ENCODE results near the gene FAM200A. TPM values are rescaled to one million over a fixed set of nuclear protein-coding genes. Genes with fewer than 3 reads are reported as not detected.

Gene FAM200A
- 5.5 to 7.6 TPM (median 5.7 TPM) in 3 replicates for polyA plus RNA-seq
- 2.0 TPM for polyA plus RNA-seq (2011; ENCODE audit: low read depth)
- 4.8 and 7.8 TPM in 2 replicates for polyA plus RNA-seq (2011; cell fraction: cytosol; rRNA removed)
- 4.6 and 6.6 TPM in 2 replicates for polyA plus RNA-seq (2011; cell fraction: nucleus; rRNA removed)
- 3.4 and 4.1 TPM in 2 replicates for polyA plus RNA-seq (2012; ENCODE audit: low replicate concordance)
- 0.82 to 3.7 TPM (median 1.2 TPM) in 3 replicates for polyA minus RNA-seq
- polyA minus RNA-seq (2011; cell fraction: cytosol; rRNA and poly(A)+ RNA removed): 3.6 TPM
- polyA minus RNA-seq (2011; cell fraction: nucleus; rRNA and poly(A)+ RNA removed): 3.2 and 5.5 TPM in 2 replicates

GRCh38 chr7:99551767-99552463 is at the start of gene FAM200A:
FAM200A (minus strand) TSS chr7:99552114; CDS start chr7:99548407, 3,707 bp downstream.
- H3K4me3 ChIP-seq (ENCODE audit: control insufficient read depth in 2 of 3, extremely low read depth in 1 of 3, insufficient read depth in 2 of 3, low read depth in 1 of 3, low read length in 3 of 3): peak within 1 kb of the TSS; percentile 92 to 94 (median 94)
- H3K27me3 ChIP-seq (ENCODE audit: control insufficient read depth, extremely low read depth, insufficient read depth, low read length): no peaks in the 10 kb centered on the region
- no peaks in the 10 kb centered on the region for H4K20me1 ChIP-seq (ENCODE audit: control insufficient read depth, extremely low read depth, insufficient read depth, low read length)
- peaks cover 5% of the 10 kb centered on the region for H3K4me1 ChIP-seq (ENCODE audit: control insufficient read depth, extremely low read depth, insufficient read depth, low read length)
- H3K9me1 ChIP-seq (ENCODE audit: control insufficient read depth, extremely low read depth, insufficient read depth, low read length): no peaks in the 10 kb centered on the region
- dilution Hi-C loops (cut with MboI; ENCODE audit: extremely low pct_ligation_motif_present, low sequenced_read_pairs): no loop called here
- H3K79me2 ChIP-seq (ENCODE audit: control insufficient read depth, insufficient read depth, low read length): peaks cover 15% of the 10 kb centered on the region
- peak within 1 kb of the TSS; percentile 97 for H3K4me2 ChIP-seq (ENCODE audit: control insufficient read depth, extremely low read depth, insufficient read depth, low read depth, low read length)
- H3K9ac ChIP-seq (ENCODE audit: control insufficient read depth, extremely low read depth, insufficient read depth, low read length): peak within 1 kb of the TSS; percentile 95
- H3K36me3 ChIP-seq (ENCODE audit: control insufficient read depth in 2 of 2, extremely low read depth in 1 of 2, insufficient read depth in 2 of 2, low read length in 2 of 2): peaks cover 1 to 8% of the 10 kb centered on the region in 2 experiments
- no peaks in the 10 kb centered on the region for H3K9me3 ChIP-seq (ENCODE audit: control insufficient read depth, low read depth, low read length)
- H3K27ac ChIP-seq (ENCODE audit: control insufficient read depth, insufficient read depth, low read length): peak within 1 kb of the TSS; percentile 86
- no peak for DNase-seq (ENCODE audit: low read depth, low spot score)
- H2AFZ ChIP-seq (ENCODE audit: control insufficient read depth, low read length): peak within 1 kb of the TSS; percentile 98
- FAIRE-seq: peak; percentile 66
- TF ChIP-seq EZH2 (IDR thresholded peaks at IDR 0.05; ENCODE audit: low read length) (no peak), CTCF (optimal IDR thresholded peaks at IDR 0.05 in 1 of 3, IDR thresholded peaks at IDR 0.05 in 1 of 3, conservative IDR thresholded peaks at IDR 0.05 in 1 of 3; ENCODE audit: extremely low read depth in 1 of 3, insufficient read depth in 2 of 3, low read length in 3 of 3) (no peak)

GRCh38 chr7:99599836-99600235 is 47.9 kb upstream of the FAM200A start:
- H3K27ac ChIP-seq (ENCODE audit: control insufficient read depth, insufficient read depth, low read length): no peak overlapping the region
- H3K9me1 ChIP-seq (ENCODE audit: control insufficient read depth, extremely low read depth, insufficient read depth, low read length): no peaks in the 10 kb centered on the region
- H3K36me3 ChIP-seq (ENCODE audit: control insufficient read depth in 2 of 2, extremely low read depth in 1 of 2, insufficient read depth in 2 of 2, low read length in 2 of 2): no peaks in the 10 kb centered on the region
- H3K9ac ChIP-seq (ENCODE audit: control insufficient read depth, extremely low read depth, insufficient read depth, low read length): no peak overlapping the region
- H4K20me1 ChIP-seq (ENCODE audit: control insufficient read depth, extremely low read depth, insufficient read depth, low read length): no peaks in the 10 kb centered on the region
- no peak overlapping the region for H3K4me2 ChIP-seq (ENCODE audit: control insufficient read depth, extremely low read depth, insufficient read depth, low read depth, low read length)
- H3K4me3 ChIP-seq (ENCODE audit: control insufficient read depth in 2 of 3, extremely low read depth in 1 of 3, insufficient read depth in 2 of 3, low read depth in 1 of 3, low read length in 3 of 3): no peak overlapping the region
- H3K9me3 ChIP-seq (ENCODE audit: control insufficient read depth, low read depth, low read length): no peaks in the 10 kb centered on the region
- no peak for TF ChIP-seq CTCF (optimal IDR thresholded peaks at IDR 0.05 in 1 of 3, IDR thresholded peaks at IDR 0.05 in 1 of 3, conservative IDR thresholded peaks at IDR 0.05 in 1 of 3; ENCODE audit: extremely low read depth in 1 of 3, insufficient read depth in 2 of 3, low read length in 3 of 3)
- TF ChIP-seq EZH2 (IDR thresholded peaks at IDR 0.05; ENCODE audit: low read length): no peak
- H2AFZ ChIP-seq (ENCODE audit: control insufficient read depth, low read length): no peak overlapping the region
- FAIRE-seq (no peak), DNase-seq (ENCODE audit: low read depth, low spot score) (no peak)
- no peaks in the 10 kb centered on the region for H3K27me3 ChIP-seq (ENCODE audit: control insufficient read depth, extremely low read depth, insufficient read depth, low read length)
- H3K79me2 ChIP-seq (ENCODE audit: control insufficient read depth, insufficient read depth, low read length): no peaks in the 10 kb centered on the region
- no peaks in the 10 kb centered on the region for H3K4me1 ChIP-seq (ENCODE audit: control insufficient read depth, extremely low read depth, insufficient read depth, low read length)
- dilution Hi-C loops (cut with MboI; ENCODE audit: extremely low pct_ligation_motif_present, low sequenced_read_pairs): no loop called here
